Activated T-helper 1 cell treated with Interleukin-2 at 50 U/mL for 16 hours (primary cell): ENCODE measurements around the gene FGF21.
"Not testable (repeated sequence)": the region's sequence is repeated elsewhere in the genome, so short reads cannot be mapped to it uniquely, and the experiment has no call there.

Experiments used
- DNase-seq: peaks from one replicate; pipeline ENCODE4 v3.0.0-alpha.2; 2020; ENCODE audit warnings: low read depth

The FGF21 gene

DNA sequence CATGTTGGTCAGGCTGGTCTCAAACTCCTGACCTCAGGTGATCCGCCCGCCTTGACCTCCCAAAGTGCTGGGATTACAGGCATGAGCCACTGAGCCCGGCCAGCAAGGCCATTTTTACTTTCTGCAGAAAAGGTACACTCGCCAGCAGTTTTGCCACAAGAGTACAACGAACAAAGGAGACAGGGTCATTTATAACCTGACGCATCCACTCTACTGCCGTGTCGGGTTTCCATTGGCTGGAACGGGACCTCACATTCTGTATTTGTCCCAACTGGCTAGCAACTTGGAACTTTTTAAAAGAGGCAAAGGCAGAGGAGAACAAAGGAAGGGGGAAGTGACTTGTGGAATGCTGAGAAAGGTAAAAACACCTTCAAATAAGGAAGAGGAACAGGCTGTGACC, 32.0 kb downstream of the FGF21 start:
- DNase-seq, result not testable (repeated sequence)

DNA sequence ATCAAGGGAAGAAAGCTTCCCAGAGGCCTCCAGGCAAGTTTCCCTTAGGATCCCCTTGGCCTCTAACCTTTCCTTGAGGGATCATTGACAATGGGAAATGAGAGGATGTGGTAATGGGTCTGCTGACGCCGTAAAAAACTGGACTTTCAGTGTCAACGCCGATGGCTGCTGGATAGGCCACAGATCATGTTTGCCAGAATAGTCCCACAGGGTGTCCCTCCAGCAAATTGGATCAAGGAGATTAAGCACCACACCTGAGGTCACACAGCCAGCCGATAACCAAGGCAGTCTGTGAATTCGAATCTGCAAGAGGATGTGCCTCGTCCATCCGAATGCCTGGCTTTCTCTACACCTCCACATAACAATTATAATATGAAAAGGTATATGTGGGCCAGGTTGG, 37.9 kb downstream of the FGF21 start:
- DNase-seq, result no peak

DNA sequence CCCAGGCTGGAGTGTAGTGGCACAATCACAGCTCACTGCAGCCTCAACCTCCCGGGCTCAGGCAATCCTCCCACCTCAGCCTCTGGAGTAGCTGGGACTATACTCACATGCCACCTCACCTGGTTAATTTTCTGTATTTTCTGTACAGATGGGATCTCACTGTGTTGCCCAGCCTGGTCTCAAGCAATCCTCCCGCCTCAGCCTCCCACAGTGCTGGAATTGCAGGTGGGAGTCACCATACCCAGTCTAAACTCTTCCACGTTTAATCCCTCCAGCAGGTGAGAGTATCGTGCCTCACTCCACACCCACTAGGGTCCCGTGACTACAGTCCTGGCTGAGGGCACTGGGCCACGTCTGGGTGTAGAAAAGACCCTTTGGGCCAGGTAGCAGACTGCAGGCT, 39.0 kb downstream of the FGF21 start:
- no peak for DNase-seq

DNA sequence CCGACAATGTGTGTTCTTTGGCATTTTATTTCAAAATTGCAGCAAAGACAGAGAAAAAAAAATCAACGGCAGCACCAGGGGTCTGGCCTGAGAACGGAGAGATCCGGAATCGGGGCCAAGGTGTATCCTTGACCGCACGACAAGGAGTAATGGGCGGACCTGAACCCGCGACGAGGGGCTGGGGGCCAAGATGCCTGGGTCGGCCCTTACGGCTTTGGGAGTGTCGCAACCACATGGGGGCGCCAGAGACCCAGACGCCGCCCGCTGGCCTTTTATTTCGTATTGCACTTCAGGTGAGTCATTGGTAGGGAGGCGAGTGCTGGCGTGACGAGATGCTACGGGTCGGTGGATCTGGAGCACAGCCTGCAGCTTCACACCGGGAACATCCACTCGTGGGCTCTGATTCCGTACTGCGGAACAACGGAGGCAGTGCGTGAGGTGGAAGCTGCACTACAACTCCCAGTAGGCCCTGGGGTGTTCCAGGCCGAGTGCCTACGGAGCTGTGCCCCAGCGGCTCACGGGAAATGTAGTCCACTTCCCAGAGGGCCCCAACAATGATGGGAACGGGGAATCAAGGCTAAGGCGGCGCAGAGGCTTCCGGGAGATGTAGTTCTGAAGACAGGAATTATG, 39.8 kb downstream of the FGF21 start:
- DNase-seq, result peak; percentile 70

DNA sequence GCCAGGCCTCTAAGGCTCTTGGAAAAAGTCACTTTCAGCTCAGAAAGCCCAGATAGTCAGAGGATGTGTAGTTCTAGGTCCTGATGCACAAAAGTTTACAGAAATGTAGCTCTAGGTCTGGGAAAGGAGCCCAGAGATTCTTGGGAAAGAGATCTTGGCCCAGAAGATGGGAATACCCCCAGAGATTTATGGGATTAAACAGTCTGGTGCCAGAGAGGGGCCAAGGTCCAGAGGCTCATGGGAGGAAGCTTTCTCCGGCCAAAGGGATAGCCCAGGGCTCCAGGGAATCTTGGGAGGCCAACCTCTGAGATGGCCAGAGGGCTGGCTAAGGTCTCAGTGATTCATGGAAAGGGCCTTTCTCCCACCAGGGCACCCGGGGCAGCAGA, 40.4 kb downstream of the FGF21 start:
- DNase-seq, result no peak

DNA sequence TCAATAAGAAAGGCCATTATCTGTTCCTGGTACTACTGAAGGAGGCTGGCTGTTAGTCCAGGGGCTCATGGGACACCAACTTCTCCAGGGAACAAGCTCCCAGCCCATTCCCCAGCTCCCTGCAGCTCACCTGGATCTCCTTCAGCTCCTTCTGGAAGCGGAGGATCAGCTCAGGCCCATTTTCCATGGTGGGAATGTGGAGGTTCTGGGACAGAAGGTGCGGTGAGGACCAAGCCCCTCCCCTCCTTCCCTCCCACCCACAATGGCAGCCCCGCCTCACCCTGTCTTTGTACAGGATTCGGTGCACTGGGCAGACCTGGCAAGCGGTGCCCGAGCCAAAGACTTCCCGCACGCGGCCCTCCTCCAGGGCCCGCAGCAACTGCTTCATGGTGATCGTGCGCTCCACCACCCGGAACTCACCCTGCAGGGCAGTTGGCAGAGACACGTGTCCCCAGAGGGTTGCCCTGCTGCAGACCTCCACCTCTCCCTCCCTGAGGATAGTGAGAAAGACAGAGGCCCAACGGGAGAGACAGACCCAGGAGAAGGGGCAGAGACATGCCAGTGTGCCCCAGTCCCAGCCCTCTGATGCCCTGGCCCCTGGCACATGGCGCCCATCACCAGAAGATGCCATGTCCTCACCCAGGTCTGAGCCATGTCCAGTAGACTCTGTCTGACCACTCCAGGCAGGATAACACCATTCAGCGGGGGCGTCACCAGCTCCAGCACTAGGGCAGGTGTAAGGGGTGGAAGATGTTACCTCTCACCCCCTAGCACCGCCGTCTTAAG, 41.2 kb downstream of the FGF21 start:
- DNase-seq, result no peak

DNA sequence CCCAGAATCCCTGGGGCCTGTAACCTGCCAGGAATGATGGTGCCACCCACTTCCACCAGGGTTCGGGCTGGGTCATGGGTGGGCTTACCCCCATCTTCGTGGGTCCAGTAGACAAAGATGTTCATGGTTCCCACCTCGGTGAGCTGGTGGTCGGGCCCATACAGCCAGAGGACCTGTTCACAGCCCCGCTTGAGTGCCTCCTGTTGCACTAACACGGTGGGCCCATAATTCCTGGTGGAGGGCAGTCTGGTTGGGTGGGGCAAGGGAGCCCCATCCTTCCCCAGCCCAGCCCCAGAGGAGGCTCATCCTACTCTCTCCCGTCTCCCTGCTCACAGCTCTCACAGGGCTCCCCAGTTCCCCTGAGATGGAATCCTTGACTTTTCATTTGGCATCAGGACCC, 41.8 kb downstream of the FGF21 start:
- DNase-seq, result no peak

DNA sequence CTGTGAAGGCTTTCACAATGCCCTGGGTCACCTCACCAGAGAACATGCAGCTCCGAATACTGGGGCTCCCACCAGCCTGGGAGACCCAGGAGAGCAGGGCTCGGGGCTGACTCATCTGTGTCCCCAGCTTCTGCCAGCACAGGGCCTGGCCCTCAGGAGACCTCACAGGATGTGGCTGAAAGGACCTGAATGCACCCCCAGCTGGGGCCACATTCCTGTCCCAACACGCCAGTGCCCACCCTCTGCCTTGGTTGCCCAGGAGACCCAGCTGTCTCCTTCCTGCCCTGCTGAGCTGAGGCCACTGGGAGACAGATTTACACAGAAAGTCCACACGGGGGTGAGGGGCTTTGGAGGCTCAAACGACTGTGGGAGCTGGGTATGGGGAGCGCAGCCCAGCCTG, 43.6 kb downstream of the FGF21 start:
- no peak for DNase-seq

DNA sequence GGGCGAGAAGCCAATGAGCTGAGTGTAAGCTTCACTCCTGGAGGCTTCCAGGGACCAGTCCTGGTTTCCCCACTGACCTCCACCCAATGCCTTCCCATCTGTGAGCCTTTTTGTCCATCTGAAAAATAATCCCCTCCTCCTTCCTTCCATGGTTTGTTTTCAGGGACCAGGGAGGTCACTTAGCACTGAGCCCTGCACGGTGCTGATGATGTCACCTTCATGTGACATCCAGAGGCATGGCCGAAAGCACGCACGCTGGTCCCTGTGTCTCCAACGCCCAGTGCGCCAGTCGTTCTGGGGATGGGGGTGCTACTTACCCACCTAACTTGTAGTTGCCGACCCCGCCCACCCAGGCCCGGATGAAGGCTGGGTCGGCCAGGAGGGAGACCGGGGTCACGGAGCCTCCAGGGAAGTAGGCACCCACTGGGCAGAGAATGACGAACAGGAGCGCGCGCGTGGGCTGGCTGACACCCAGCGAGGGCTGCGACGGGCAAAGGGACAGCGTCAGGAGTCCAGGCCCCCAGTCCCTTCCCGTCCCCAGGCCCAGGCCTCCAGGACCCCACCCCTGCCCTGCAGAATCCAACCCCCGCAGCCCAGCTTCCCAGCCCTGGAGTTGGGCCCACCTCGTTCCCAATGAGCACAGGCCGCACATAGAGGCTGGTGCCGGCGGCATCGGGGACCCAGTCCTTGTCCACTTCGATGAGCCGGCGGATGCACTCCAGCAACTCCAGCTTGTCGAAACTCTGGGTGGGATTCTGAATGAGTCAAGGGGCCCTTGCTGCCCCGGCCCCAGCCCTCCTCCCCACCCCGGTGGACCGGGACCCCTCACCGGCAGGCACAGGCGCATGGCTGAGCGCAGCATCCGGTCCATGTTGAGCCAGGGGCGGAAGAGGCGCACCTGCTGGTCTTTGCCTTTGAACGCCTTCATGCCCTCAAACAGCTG, 44.3 kb downstream of the FGF21 start:
- no peak for DNase-seq

DNA sequence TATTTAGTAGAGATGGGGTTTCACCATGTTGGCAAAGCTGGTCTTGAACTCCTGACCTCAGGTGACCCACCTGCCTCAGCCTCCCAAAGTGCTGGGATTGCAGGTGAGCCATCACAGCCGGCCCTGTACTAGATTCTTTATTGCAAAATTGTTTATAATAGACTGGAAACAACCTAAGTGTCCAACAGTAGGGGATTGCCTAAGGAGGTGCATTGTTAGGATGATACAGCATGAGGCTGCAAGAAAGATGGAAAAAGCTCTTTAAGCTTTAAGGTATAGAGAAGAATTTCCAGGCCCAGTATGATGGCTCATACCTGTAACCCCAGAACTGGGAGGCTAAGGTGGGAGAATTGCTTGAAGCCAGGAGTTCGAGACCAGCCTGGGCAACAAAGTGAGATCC, 47.3 kb downstream of the FGF21 start:
- no peak for DNase-seq

DNA sequence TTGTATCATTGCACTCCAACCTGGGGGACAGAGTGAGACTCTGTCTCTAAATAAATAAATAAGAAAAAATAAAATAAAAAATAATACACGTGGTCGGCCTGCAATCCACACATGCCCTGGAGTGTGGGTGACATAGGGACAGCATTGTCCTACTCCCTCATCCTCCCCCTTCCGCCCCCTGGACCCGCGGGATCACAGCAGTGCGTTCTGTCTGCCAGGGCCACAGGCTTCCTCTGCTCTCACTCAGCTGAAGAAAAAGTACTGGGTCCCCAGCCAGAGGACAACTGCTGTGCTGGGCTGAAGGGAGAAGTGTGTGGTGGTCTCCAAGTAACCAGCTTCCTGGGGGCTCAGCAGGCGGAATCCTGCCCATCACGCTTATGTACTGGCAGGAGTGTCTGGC, 49.2 kb downstream of the FGF21 start:
- DNase-seq, result no peak

DNA sequence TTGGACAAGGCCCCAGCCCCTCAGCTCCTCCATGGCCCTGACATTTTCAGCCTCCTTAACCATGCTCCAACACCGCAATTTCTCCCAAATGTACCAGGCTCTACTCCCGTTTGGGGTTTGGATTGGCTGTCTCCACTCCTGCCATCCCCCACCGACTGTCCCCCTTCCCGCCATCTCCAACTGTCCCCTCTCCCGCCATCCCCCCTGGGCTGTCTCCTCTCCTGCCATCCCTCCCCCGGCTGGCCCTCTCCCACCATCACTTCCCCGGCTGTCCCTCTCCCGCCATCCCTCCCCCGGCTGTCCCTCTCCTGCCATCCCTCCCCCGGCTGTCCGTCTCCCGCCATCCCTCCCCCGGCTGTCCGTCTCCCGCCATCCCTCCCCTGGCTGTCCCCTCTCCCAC, 50.1 kb downstream of the FGF21 start:
- no peak for DNase-seq

DNA sequence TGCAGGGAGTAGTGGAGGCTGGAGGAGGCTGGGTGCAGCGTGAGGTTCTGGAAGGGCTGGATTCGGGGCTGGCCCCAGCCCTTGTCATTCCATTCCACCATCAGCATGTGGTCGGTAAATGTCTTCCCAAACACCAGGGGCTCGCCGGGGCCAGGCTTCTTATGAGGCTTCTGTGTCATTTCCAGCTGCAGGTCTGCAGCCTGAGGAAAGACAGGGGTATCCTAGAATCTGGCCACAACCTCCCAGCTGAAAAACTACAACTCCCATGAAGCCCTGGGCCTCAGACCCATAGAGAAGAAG, 51.1 kb downstream of the FGF21 start:
- no peak for DNase-seq

DNA sequence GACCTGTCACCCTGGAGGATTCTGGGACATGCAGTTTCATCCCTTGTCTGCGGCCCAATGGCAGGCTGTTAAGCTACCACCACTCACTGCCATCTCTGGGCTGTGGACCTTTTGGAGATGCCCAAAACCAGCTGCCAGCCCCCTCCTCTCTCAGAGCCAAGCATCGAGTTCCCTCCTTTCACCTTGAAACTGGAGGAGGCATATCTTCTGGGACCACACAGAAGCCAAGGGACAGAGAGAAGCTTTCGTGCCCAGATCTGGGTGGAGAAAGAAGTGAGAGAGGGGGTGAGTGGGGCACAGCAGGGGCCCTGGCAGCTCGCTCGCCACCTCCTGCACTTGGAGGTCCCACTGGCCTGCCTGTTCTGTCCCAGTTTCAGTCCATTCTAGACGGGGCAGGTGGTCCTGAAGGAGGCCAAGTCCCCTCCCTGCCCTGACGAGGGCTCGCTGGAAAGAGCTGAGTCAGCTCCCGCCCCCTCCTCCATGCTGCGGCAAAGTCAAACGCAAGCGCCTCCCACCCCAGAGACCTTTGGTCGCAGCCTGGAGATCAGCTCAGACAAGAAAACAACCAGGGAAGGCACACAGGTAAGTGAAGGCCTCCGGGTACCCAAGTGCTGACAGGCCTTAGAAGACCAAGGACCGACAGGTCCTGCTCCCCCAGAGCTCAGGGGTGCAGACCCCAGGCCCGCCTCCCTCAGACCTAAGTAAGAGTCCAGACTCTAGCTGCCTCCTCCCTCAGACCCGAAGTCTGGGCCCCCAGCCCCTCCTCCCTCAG, 51.7 kb downstream of the FGF21 start:
- no peak for DNase-seq

DNA sequence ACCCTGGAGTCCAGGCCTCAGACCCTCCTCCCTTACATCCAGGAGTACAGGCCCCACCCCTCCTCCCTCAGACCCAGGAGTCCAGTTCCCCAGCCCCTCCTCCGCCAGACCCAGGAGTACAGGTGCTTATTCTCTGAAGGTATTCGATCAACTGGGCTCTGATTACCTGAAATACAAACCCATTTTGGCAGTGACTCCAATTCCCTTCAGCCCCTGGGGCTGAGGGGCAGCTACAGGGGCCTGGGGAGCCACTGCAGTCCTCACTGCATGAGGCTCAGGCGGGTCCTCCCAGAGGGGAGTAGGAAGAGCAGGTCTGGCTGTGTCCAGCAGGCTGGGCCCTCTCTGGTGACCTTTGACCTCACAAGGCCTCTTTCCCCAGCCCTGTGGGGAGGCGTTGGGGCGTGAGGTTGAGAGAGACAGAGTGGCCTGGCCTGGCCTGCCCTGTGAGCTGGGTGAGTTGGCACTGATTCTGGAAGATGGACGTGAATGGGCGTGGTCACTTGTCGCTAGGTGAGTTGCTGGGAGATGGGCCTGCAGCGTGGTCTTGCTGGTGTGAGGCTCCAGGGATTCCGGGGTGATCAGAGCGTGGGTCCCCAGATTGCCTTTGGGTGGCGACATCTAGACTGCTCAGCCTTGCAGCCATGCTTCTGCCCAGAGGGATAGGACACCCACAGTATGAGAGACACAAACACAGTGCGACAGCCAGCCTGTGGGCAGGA, 52.4 kb downstream of the FGF21 start:
- DNase-seq, result no peak
